A673 (cell line): Measurements from ENCODE around the gene RABL2A.
"Not testable (repeated sequence)": the region's sequence is repeated elsewhere in the genome, so short reads cannot be mapped to it uniquely, and the experiment has no call there.

Source experiments
- CTCF ChIP-seq: fragments of 300-800, 200-600 bp; sonication (generic); conservative IDR thresholded peaks from 2 replicates; pipeline ENCODE4 v1.5.1; 2017; ENCODE audit warnings: low read depth, mild to moderate bottlenecking, antibody characterized with exemption, low read length, moderate library complexity, mixed read lengths
- EZH2 ChIP-seq: fragments of 200-600 bp; sonication (generic); IDR thresholded peaks from 2 replicates; pipeline ENCODE4 v1.6.1; 2017; ENCODE audit warnings: borderline replicate concordance, low read depth, mild to moderate bottlenecking, mixed read lengths, antibody characterized with exemption, low read length; ENCODE audit not compliant: poor library complexity, severe bottlenecking

GRCh38 chr2:113646217-113646616, 19.2 kb downstream of the RABL2A start:
- not testable (repeated sequence) for TF ChIP-seq CTCF, EZH2
